HepG2 (cell line): ENCODE measurements around the gene BPIFA1. TPM values are rescaled to one million over a fixed set of nuclear protein-coding genes. Genes with fewer than 3 reads are reported as not detected.

Experiments used
- CCDC6 ChIP-seq: sonication (generic); formaldehyde crosslinking; IDR thresholded peaks from 2 replicates; pipeline ENCODE4 v1.8.1; 2022; ENCODE audit warnings: mild to moderate bottlenecking, missing genetic modification reagents, moderate library complexity
- CEBPG ChIP-seq: IDR thresholded peaks from 2 replicates; pipeline ENCODE4 v1.6.1; 2016
- CENPX ChIP-seq: sonication (generic); formaldehyde crosslinking; IDR thresholded peaks from 2 replicates; pipeline ENCODE4 v1.9.0; 2021; ENCODE audit warnings: mild to moderate bottlenecking, missing genetic modification reagents, moderate library complexity
- CHCHD3 ChIP-seq: sonication (generic); formaldehyde crosslinking; IDR thresholded peaks from 2 replicates; pipeline ENCODE4 v1.8.0; 2022; ENCODE audit warnings: mild to moderate bottlenecking, missing genetic modification reagents, moderate library complexity
- FOSL2 ChIP-seq: sonication (generic); formaldehyde crosslinking; IDR thresholded peaks from 2 replicates; pipeline ENCODE4 v1.4.0; 2020; ENCODE audit warnings: missing genetic modification reagents
- FOXO1 ChIP-seq: sonication (generic); formaldehyde crosslinking; IDR thresholded peaks from 2 replicates; pipeline ENCODE4 v1.4.0; 2020; ENCODE audit warnings: missing genetic modification reagents
- HNF4A ChIP-seq: sonication (generic); formaldehyde crosslinking; IDR thresholded peaks from 2 replicates; pipeline ENCODE4 v1.4.0; 2020; ENCODE audit warnings: missing genetic modification reagents
- HNRNPH1 ChIP-seq: fragments of 200-400 bp; formaldehyde crosslinking; optimal IDR thresholded peaks from 2 replicates; pipeline ENCODE3; 2017; ENCODE audit warnings: mild to moderate bottlenecking, low read depth, low read length
- KLF11 ChIP-seq: IDR thresholded peaks from 2 replicates; pipeline ENCODE4 v1.6.1; 2016; ENCODE audit warnings: missing compliant biosample characterization
- NFE2 ChIP-seq: sonication (generic); formaldehyde crosslinking; IDR thresholded peaks from 2 replicates; pipeline ENCODE4 v1.4.0; 2020; ENCODE audit warnings: missing genetic modification reagents
- U2AF2 ChIP-seq: fragments of 200-400 bp; formaldehyde crosslinking; IDR thresholded peaks from 2 replicates; pipeline ENCODE4 v1.6.1; 2017; ENCODE audit warnings: low read depth, mild to moderate bottlenecking, low read length
- ZFP90 ChIP-seq: sonication (generic); formaldehyde crosslinking; IDR thresholded peaks from 2 replicates; pipeline ENCODE4 v1.8.0; 2022; ENCODE audit warnings: missing genetic modification reagents, mild to moderate bottlenecking, inconsistent platforms, borderline replicate concordance
- ZNF260 ChIP-seq: sonication (generic); formaldehyde crosslinking; IDR thresholded peaks from 2 replicates; pipeline ENCODE4 v1.4.0; 2020; ENCODE audit warnings: missing genetic modification reagents, low read depth, mild to moderate bottlenecking, borderline replicate concordance
- ZNF326 ChIP-seq: sonication (generic); formaldehyde crosslinking; IDR thresholded peaks from 2 replicates; pipeline ENCODE4 v1.4.0; 2020; ENCODE audit warnings: missing genetic modification reagents, borderline replicate concordance
- ZNF761 ChIP-seq: sonication (generic); formaldehyde crosslinking; conservative IDR thresholded peaks from 2 replicates; pipeline ENCODE4 v1.4.0; 2020; ENCODE audit warnings: mild to moderate bottlenecking, missing genetic modification reagents
- ZNF83 ChIP-seq: sonication (generic); formaldehyde crosslinking; IDR thresholded peaks from 2 replicates; pipeline ENCODE4 v1.4.0; 2020; ENCODE audit warnings: missing genetic modification reagents, mild to moderate bottlenecking, borderline replicate concordance
- polyA plus RNA-seq, 8 experiments: library from polyadenylated mRNA; depleted of rRNA in 3 of 8; stranded (reverse) in 7 of 8; unstranded in 1 of 8; fragments of >200 nt; fragmentation: Illumina TruSeq in 4 of 8; extraction: Trizol in 4 of 8; gene quantifications; 2 replicates each; pipeline versions ENCODE4 v1.2.1 to v1.2.3, GENCODE V29; 2011 to 2016; ENCODE audit warnings: low read depth in 4 of 8, missing spikeins in 1 of 8, mixed read lengths in 1 of 8; ENCODE audit not compliant: insufficient read depth in 1 of 8
- total RNA-seq, 5 experiments: library from RNA; depleted of rRNA; stranded (reverse); fragments of >200 nt; fragmentation: Illumina TruSeq; extraction: Trizol; gene quantifications; 2 replicates each; pipeline ENCODE4 v1.2.3, GENCODE V29; 2016; ENCODE audit warnings: low read depth in 1 of 5
- TF ChIP-seq, protein P1 (sequence below): sonication (generic); formaldehyde crosslinking; IDR thresholded peaks from 2 replicates; pipeline ENCODE4 v1.4.0; 2020; ENCODE audit warnings: mild to moderate bottlenecking, missing genetic modification reagents, borderline replicate concordance
- TF ChIP-seq, protein P2 (sequence below): sonication (generic); formaldehyde crosslinking; conservative IDR thresholded peaks from 2 replicates; pipeline ENCODE4 v1.8.0; 2022; ENCODE audit warnings: low read depth, missing genetic modification reagents
- TF ChIP-seq, protein P3 (sequence below), 2 experiments: IDR thresholded peaks; 2 replicates each; pipeline ENCODE4 v1.6.1; 2011 to 2012; ENCODE audit warnings: low read length in 2 of 2, borderline replicate concordance in 1 of 2, low read depth in 1 of 2, mild to moderate bottlenecking in 1 of 2, moderate library complexity in 1 of 2

Gene BPIFA1
- total and polyA plus RNA-seq, 2 of the 13 experiments (the other 11 are each of a cell fraction or from before 2014, with no cell fraction given) = not detected

DNA sequence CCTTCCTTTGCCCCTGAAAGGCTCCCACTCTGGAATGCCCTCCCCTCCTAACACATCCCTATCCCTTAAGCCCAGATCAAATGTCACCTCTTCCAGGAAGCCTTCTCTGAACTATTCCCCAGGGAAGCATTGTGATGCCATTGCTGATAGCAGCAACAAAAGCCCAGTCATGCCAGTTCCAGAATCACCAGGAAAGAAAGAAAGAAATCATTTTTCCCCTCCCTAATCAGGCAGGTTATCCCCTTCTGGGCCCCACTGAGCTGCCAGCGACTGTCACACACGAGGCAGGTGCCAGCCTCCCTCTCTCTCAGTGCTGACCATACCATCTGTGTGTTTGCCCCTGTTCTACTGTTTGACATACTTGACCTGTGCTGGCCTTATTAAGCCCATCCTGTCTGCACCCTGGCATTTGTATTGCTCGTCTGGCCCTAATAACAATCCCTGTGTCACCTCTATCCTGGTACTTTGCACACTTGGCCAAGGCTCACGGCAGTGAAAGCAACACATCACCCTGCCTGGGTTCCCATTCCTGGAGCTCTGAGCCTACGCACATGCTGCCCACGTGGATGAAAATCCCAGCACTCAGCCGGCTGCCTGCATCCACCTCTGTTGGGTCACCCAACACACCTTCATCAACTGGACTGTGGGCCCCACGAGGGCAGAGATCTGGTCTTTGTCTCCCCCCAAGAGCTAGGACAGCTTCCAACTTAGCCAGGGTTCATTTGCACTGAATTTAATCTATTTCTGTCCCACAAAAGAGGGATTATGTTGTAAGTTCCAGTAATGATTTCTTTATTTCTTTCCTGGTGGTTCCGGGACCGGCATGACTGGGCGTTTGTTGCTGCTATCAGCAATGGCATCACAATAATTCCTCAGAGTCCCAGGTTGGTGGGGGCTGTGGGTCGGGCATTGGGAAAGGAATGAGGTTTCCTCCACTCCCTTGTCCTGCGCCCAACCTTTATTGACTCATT lies 42.0 kb downstream of the BPIFA1 start (continued):
- TF ChIP-seq, protein P1, sequence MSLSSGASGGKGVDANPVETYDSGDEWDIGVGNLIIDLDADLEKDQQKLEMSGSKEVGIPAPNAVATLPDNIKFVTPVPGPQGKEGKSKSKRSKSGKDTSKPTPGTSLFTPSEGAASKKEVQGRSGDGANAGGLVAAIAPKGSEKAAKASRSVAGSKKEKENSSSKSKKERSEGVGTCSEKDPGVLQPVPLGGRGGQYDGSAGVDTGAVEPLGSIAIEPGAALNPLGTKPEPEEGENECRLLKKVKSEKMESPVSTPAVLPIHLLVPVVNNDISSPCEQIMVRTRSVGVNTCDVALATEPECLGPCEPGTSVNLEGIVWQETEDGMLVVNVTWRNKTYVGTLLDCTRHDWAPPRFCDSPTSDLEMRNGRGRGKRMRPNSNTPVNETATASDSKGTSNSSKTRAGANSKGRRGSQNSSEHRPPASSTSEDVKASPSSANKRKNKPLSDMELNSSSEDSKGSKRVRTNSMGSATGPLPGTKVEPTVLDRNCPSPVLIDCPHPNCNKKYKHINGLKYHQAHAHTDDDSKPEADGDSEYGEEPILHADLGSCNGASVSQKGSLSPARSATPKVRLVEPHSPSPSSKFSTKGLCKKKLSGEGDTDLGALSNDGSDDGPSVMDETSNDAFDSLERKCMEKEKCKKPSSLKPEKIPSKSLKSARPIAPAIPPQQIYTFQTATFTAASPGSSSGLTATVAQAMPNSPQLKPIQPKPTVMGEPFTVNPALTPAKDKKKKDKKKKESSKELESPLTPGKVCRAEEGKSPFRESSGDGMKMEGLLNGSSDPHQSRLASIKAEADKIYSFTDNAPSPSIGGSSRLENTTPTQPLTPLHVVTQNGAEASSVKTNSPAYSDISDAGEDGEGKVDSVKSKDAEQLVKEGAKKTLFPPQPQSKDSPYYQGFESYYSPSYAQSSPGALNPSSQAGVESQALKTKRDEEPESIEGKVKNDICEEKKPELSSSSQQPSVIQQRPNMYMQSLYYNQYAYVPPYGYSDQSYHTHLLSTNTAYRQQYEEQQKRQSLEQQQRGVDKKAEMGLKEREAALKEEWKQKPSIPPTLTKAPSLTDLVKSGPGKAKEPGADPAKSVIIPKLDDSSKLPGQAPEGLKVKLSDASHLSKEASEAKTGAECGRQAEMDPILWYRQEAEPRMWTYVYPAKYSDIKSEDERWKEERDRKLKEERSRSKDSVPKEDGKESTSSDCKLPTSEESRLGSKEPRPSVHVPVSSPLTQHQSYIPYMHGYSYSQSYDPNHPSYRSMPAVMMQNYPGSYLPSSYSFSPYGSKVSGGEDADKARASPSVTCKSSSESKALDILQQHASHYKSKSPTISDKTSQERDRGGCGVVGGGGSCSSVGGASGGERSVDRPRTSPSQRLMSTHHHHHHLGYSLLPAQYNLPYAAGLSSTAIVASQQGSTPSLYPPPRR (CRISPR knock-in tag) = no peak
- TF ChIP-seq KLF11 (peak; percentile 81; the same call in 1 of the 2 replicates), U2AF2 (no peak), HNRNPH1 (no peak), CEBPG (CRISPR knock-in tag) (peak; percentile 48), ZNF761 (peak; percentile 72; the same call in 1 of the 2 replicates), CCDC6 (peak; percentile 62; the same call in 1 of the 2 replicates), CENPX (CRISPR knock-in tag) (no peak), ZFP90 (CRISPR knock-in tag) (no peak; the same call in 1 of the 2 replicates), ZNF326 (CRISPR knock-in tag) (no peak), CHCHD3 (CRISPR knock-in tag) (peak; percentile 88; the same call in 1 of the 2 replicates), FOSL2 (no peak; the same call in 1 of the 2 replicates), FOXO1 (peak; percentile 76), HNF4A (peak; percentile 60), ZNF83 (CRISPR knock-in tag) (0 out of 2 replicates have a peak, but pooled peaks have one; percentile 55), NFE2 (CRISPR knock-in tag) (no peak), ZNF260 (CRISPR knock-in tag) (no peak)
- TF ChIP-seq, protein P2, sequence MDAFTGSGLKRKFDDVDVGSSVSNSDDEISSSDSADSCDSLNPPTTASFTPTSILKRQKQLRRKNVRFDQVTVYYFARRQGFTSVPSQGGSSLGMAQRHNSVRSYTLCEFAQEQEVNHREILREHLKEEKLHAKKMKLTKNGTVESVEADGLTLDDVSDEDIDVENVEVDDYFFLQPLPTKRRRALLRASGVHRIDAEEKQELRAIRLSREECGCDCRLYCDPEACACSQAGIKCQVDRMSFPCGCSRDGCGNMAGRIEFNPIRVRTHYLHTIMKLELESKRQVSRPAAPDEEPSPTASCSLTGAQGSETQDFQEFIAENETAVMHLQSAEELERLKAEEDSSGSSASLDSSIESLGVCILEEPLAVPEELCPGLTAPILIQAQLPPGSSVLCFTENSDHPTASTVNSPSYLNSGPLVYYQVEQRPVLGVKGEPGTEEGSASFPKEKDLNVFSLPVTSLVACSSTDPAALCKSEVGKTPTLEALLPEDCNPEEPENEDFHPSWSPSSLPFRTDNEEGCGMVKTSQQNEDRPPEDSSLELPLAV = no peak
- TF ChIP-seq, protein P3, sequence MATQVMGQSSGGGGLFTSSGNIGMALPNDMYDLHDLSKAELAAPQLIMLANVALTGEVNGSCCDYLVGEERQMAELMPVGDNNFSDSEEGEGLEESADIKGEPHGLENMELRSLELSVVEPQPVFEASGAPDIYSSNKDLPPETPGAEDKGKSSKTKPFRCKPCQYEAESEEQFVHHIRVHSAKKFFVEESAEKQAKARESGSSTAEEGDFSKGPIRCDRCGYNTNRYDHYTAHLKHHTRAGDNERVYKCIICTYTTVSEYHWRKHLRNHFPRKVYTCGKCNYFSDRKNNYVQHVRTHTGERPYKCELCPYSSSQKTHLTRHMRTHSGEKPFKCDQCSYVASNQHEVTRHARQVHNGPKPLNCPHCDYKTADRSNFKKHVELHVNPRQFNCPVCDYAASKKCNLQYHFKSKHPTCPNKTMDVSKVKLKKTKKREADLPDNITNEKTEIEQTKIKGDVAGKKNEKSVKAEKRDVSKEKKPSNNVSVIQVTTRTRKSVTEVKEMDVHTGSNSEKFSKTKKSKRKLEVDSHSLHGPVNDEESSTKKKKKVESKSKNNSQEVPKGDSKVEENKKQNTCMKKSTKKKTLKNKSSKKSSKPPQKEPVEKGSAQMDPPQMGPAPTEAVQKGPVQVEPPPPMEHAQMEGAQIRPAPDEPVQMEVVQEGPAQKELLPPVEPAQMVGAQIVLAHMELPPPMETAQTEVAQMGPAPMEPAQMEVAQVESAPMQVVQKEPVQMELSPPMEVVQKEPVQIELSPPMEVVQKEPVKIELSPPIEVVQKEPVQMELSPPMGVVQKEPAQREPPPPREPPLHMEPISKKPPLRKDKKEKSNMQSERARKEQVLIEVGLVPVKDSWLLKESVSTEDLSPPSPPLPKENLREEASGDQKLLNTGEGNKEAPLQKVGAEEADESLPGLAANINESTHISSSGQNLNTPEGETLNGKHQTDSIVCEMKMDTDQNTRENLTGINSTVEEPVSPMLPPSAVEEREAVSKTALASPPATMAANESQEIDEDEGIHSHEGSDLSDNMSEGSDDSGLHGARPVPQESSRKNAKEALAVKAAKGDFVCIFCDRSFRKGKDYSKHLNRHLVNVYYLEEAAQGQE (IDR thresholded peaks at IDR 0.05; ENCODE audit: borderline replicate concordance in 1 of 2, low read depth in 1 of 2, low read length in 2 of 2) = no peak
